GM08714 (cell line): ENCODE data around the gene UNC5C.

ENCODE experiments used
- H3K4me3 ChIP-seq: fragments of 200-500 bp; sonication (Bioruptor generic); 2 replicates; pipeline ENCODE4 v1.5.1; 2014; ENCODE audit warnings: mild to moderate bottlenecking, low read length, inconsistent platforms
- ZNF274 ChIP-seq: IDR thresholded peaks from 2 replicates; pipeline ENCODE4 v1.6.1; 2012; ENCODE audit warnings: mild to moderate bottlenecking, low read depth, low read length

Gene UNC5C

DNA sequence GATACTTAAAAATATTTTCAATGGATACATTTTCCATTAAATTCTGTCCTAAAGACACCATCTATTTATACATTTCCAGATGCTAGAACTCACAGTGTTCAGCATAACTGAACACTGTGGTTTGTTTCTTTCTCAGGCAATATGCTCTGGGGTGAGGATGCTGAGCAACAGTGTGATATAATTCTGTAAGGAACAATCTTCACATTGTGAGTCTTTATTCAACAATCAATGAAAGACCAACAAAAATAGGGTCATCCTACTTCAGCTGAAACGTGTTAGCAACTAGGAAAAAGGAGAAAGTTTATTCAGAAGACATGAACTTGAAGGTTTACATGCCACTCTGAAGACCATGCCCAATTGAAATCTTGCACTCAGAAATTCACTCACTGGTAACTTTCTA, 284.8 kb downstream of the UNC5C start:
- no peak overlapping the region for H3K4me3 ChIP-seq
- TF ChIP-seq ZNF274: no peak

DNA sequence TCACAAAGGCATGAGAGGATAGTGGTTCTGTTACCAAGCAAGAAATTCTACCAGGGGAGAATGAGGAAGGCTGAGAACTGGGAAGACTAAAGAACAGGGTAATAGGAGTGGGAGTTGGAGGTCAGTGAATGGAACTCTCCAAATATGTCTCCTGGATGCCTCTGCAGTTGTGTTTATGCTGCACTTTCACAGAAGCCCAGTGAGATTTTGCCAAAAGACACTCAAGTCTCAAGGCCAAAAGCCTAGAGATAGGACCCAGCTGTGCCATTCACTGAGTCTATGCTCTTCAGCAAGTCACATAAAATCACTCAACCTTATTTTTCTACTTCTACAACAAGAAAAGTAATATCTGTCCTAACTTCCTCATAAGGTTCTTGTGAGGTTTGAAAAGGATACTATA, 285.4 kb downstream of the UNC5C start:
- H3K4me3 ChIP-seq: no peak overlapping the region
- TF ChIP-seq ZNF274: no peak

DNA sequence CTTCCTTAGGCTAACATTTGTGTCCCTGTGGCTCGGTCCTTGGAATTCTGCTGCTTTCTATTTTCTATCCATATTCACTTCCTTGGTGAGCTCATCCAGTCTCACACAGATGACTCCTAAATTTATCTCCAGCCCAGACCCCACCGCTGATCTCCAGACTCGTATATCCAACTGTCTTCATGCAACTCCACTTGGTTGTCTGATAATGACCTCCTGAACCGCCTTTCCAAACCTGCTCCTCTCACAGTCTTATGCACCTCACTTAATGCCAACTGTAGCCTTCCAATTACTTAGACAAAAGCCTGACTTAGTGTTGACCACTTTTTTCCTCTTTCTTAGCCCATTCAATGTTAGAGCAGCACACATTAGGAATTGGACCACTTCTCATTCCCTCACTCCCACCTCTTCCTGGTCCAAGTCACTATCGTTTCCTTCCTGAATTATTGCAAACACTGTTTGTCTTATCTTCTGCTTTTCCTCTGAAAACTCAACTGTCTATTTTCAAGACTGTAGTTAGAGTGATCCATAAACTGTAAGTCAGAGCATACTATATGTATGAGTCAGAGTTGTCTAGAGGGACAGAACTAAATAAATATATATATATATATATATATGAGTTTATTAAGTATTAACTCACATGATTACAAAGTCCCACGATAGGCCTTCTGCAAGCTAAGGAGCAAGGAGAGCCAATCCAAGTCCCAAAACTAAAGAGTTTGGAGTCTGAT, 292.5 kb downstream of the UNC5C start:
- no peak for TF ChIP-seq ZNF274
- H3K4me3 ChIP-seq: no peak overlapping the region

DNA sequence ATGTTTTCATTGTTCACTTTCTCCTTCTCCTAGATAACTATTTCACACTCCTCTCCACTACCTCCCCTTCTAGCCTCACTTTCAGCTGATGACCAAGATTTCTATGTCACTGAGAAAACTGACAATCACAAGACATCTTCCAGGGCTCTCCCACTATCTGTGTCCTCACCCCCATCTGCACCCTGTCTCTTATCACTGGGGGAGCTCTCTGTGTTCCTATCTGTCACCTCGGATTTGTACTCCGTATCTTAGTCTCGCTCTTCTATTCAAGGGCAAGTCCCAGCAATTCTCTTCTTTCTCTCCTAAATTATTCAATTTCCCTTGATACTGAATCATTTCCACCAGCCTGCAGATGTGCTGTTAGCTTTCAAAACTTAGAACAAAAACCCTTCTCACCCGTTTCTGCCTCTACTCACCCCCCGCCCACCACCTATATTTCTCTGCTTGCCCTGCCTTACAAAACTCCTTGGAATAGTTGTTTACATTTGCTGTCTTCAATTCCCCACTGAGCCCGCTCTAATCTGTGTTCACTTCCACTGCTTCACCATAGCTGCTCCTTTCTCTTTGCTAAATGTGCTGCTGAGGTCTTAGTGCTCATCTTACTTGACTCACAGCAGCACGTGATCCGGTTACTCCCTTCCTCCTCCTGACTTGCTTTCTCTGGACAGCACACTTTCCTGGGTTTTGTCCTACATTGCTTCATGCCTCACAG, 293.2 kb downstream of the UNC5C start:
- TF ChIP-seq ZNF274: no peak
- H3K4me3 ChIP-seq: no peak overlapping the region

DNA sequence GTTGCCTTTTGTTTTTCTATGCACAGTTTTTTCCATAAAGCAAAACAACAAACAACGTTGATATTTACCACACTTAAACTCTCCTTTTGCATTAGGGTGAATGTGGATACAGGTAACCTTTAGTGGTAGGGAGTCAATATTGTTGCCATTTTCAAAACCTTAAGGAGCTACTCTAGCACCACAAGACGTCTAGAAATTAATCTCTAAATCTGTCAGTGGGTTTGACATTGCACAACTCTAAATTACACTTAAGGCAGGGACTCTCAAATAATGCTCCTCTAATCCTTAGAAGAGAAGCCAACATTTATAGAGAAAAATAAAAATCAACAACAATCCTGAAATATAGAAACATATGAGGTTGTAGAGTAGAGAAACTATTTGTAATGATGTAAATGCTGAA, 297.2 kb downstream of the UNC5C start:
- TF ChIP-seq ZNF274: no peak
- H3K4me3 ChIP-seq: no peak overlapping the region

DNA sequence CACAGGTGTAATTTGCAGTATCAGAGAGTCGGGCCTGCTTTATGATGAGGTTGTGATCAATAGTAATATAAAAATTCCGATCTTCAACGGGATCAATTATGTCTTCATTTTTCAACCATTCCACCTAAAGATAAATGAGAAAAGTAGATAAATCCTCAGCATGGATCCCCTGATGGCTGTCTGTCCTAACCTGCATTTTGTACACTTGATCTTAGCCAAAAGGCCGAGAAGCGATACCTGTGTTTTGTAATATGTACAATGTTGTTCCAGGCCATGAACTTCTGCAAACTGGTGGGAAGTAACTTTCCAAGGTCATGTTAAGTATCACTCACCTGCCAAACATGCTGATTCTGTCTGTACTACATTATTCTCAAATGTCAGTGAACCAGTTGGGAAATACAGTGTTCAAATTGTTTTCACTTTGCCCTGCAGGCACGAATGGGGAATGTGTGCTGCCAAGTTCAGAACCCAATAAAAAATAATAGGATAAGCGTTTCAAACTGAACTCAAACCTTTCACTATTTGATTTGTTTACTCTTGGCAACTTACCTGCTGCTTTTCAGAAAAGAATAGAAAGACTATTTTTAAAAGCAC, 298.1 kb downstream of the UNC5C start:
- no peak for TF ChIP-seq ZNF274
- no peak overlapping the region for H3K4me3 ChIP-seq

DNA sequence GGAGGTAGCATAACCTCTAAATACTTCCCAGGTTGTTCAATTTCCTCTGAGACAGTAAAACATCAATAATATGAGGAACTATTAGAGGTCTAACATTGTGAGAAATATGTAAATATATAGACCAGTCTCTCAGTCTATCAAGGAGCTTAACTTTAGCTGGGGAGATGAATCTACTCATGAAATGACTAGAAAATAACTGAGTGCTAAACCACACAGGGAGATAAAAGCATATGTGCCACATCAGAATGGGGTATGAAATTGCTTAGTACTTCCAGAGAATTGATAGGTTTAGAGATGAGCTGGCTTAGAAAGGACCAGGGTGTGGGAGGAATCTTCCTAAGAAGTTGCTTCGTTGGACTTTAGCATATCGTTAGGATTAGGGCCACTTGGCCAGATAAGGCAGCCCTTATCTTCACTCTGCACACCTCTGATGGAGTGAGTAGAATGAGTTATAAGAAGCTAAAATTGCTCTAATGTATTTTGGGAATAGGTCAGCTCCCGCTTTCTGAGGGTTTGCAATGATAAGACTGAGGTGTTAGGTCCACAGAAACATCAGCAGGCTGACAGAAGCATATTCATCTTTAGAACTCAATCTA, 299.2 kb downstream of the UNC5C start:
- no peak overlapping the region for H3K4me3 ChIP-seq

DNA sequence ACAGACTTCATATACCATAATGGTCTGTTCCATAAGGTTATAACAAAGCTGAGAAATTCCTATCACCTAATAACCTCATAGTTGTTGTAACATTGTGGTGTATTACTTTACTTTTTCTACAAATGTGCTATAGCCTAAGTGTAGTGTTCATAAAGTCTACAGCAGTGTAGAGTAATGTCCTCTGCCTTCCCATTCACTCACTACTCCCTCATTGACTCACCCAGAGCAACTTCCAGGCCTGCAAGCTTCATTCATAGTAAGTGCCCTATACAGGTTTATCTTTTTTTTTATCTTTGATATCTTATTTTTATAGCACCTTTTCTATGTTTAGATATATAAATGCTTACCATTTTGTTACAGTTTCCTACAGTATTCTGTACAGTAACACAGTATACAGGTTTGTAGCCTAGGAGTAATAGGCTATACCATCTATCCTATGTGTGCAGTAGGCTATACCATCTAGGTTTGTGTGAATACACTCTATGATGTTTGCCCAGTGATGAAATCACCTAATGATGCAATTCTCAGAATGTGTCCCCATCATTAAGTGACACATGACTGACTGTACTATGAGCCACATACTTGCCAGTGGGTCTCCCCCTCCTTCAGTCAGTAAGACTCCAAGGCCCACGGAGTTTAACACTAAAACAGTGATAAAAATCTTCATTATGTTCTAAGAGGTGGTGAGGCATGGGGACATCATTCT, 299.9 kb downstream of the UNC5C start:
- H3K4me3 ChIP-seq: no peak overlapping the region
- no peak for TF ChIP-seq ZNF274

More for the DNA sequence above, 299.2 kb downstream of the UNC5C start:
- TF ChIP-seq ZNF274: no peak

DNA sequence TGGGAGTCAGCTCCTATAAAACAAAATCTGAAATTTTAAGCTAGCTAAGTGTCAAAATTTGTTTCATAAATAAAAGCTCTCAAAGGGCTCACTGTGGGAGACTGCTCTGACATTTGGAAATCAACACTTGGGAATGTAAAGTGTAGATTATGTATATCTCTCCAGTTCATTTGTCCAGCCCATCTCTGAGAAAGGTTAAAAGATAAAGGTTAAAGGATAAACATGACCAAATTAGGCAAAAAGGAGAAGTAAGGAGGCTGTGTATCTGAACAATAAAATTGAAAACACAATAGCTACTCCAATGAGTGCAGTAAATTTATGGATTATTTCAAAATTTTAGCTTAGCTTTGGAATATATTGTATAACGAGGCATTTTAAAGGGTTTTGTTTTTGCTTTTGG, 304.9 kb downstream of the UNC5C start:
- no peak overlapping the region for H3K4me3 ChIP-seq
- TF ChIP-seq ZNF274: no peak

DNA sequence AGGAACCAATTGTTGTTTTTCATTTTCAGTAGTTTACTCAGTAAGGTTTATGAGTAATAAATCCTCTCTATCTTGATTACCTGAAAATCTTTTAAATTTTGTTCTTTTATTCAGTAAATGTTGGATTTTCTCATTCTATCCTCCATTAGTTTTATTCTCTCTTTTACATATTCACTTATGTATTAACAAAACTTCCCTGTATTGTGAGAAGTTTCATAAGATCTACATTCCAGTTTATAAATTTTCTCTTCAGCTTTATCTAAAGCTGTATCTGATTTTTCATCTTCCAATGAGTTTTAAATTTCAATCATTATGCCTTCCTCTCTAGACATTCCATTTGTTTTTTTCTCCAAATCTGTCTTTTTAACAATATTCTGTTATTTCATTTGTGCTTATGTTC, 310.2 kb downstream of the UNC5C start:
- TF ChIP-seq ZNF274: no peak
- H3K4me3 ChIP-seq: no peak overlapping the region

DNA sequence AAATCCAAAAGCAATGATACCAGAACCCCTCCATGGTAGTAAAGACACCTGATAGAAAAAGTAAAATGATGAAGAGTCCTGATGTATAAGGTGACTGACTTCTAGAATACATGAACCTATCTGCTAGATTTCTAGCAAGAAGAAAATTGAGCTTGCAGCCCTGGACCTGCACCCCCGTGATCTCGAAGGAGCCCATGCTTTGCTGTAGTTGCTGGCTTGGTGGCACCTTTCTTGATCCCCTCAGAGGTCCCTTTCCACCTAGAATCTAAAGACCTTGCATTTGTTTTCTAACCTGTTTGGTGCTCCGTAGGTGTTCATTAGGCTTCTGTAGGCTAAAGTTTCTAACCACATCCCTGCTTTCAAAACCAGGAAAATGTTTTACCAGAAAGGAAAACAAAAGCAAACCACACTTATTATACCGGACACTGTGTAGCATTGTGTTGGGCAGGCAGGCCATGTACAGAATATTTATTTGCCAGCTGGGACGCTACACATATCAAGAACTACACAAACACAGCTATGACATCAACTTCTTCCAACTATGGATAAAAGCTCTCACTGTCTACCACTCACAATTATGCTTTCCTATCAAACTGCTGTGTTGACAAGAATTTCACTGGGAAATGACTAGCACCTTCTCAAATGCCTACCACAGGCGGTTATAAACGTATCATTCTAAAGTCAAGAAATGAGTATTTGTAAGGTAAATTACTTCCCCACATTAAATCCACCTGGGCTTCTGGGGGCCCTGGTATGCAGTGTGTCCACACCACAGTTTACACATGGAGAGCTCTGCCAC, 316.2 kb downstream of the UNC5C start:
- TF ChIP-seq ZNF274: no peak

DNA sequence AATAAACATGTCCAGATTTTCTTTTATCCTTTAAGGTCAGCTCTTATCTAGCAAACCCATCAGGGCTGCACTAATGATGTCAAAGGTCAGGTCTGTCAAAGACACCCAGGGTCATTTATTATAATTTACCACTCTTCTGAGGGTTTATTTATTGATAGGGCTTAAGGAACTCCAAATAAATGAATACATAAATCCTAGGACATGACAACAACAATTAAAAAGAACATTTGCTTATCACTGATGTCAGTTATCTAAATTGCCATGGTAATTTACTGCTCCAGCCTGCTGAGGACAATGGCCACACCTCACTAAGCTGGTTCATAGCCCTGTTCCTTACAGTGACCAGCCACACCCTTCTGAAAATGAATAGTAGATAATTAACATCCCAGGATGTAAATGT, 317.1 kb downstream of the UNC5C start:
- no peak for TF ChIP-seq ZNF274
- no peak overlapping the region for H3K4me3 ChIP-seq

More for the DNA sequence above, 316.2 kb downstream of the UNC5C start:
- no peak overlapping the region for H3K4me3 ChIP-seq

DNA sequence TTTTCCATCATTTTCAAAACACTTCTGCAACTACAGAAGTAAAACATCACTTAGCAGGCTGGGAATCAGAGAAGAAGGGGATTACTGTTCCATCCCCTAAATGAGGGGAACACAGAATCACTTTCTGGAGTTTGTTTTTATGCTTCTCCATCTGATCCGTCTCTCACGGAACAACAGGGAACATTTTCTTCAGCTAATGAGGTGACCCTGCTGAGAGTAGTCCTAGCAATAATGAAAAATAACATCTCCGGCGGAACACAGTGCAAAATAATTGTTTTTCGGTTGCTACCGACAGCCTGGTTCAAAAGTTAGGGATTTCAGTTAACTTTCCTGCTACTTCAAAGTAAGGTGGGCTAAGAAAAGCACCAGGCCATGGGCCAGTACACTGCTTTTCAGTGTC, 322.9 kb downstream of the UNC5C start:
- H3K4me3 ChIP-seq: no peak overlapping the region
- TF ChIP-seq ZNF274: no peak
